Measurements from ENCODE around the gene PDZD4.

Gene PDZD4

GRCh38 chrX:153804100-153804595, 26.2 kb downstream of the PDZD4 start:
- DNase-seq: no peak

DNA sequence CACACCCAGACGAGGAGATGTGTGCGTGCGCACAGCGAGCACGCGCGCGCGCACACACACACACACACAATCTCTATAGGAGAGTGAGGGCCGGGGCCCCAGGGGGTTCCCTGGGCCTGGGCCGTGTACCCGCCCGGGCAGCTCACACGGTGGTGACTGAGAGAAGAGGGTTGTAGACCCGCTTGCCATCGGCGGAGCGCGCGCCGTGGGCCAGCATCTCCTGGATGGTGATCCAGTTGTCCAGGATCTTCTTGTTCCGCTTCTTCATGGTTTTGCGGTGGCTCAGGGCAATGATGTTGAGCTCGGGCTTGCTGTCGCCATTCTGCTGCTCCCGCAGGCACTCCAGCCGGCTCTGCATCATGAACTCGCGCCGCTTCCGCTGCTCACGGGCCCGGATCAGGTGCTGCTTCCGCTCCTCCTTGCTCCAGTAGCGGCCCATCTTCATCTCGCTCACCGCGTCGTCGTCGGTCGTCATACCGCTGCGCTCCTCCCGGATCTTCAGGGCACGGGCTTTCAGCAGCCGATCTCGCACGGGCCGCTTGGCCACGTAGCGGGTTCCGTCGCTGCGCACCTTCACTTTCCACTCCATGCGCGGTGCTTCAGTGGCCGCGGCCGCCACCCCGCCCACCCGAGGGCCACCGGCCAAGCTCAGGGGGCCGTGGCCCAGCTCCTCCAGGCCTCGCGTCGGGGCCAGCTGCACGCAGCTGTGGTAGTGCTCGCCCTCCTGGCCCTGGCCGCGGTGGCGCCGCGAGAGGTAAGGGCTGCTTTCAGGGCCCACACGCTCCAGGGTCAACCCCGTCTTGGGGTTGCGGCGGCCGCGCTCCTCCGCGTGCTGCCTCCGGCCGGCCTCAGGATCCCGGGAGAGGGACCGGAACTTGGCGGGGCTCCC, 26.9 kb downstream of the PDZD4 start:
- no peak for DNase-seq

GRCh38 chrX:153802513-153803045, 27.8 kb downstream of the PDZD4 start:
- no peak for DNase-seq

GRCh38 chrX:153801669-153802068, 28.7 kb downstream of the PDZD4 start:
- no peak for DNase-seq

GRCh38 chrX:153800746-153801145, 29.6 kb downstream of the PDZD4 start:
- no peak for DNase-seq

DNA sequence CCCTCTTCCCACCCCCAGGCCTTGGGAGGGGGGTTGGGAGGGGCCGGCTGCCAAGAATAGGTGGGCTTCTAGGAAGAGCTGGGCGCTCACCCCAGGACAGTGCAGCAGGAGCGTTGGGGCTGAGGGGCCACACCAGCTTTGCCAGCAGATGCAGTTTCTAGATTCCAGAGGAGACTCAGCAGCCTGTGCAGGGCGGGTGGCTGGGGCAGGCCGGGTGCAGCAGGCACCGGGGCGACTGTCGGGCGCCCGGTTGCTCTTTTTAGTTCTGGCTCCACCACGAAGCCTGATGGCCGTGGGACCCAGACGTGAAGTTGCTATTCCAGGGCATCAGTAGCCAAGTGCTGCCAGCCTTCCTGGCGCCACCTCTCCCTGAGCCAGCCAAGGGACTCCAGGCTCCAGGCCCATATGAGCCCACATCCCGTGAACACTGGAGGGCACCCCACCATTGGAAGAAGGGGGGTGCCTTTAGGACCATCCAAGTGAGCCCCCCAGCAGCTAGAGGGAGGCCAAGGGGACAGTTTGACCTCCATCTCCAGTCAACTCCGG, 30.1 kb downstream of the PDZD4 start:
- no peak for DNase-seq

GRCh38 chrX:153799326-153799725, 31.0 kb downstream of the PDZD4 start:
- DNase-seq: no peak

GRCh38 chrX:153797415-153798015, 32.8 kb downstream of the PDZD4 start:
- no peak for DNase-seq

GRCh38 chrX:153794897-153795816, 35.2 kb downstream of the PDZD4 start:
- no peak for DNase-seq

DNA sequence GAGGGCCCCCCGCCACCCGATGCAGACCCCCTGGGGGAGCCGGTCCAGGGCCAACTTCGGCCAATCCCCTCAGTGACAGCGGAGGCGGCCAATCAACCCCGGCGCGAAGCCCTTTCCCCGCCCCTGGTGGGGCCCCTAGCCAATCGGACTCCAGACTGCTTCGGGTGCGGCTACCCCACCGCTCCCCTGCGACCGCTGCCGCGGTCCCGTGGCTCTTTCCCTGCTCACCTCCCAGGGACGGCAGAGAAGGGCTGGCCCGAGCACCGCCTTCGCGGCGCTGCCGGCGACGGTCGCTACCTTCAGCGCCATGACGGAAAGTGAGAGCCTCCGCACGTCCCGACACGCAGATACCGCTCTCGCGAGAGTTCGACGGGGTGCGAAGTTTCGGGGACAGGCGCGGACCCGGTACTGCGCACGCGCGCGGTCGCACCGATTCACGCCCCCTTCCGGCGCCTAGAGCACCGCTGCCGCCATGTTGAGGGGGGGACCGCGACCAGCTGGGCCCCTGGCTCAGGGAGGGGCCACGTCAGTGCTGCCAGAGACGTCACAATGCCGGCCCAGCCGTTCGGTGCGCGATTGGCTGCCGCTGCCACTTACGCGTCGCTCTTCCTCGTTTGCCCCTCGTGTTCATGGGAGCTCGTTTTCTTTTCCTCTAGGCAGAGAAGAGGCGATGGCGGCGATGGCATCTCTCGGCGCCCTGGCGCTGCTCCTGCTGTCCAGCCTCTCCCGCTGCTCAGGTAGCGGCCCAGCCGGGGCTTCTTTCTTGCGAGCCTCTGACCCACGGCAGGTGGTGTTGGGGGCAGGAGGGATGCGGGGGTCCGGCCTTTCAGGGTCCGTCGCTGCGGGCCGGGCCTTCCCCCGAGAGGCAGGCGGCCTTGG, 36.1 kb downstream of the PDZD4 start, which contains the start of the genes IDH3G and SSR4:
TSS of gene IDH3G (minus strand) at position 358 of the 879 bp plus-strand sequence. CDS start at position 309, 49 bp downstream.
TSS of gene SSR4 (plus strand) at position 651 of the 879 bp plus-strand sequence. CDS start at position 671, 20 bp downstream.
- DNase-seq: peak; percentile 61

DNA sequence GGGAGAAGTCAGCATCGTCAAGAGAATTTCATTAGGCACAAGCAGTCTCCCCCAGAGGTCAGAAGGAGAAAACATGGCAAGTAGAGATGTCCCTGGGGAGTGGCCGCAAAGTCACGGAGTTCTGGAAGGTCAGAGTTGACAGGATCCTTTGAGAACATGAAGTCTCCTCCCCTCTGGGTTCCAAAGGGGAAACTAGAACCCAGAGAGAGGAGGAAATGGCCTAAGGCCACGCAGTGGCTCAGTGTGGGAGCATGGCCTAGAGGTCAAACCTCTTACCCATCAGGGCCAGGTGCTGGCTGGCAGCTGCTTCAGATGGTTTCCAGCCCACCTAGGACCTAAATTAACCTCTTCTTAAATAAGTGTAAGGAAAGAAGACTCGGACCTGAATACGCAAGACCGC, 37.1 kb downstream of the PDZD4 start:
- DNase-seq: no peak

GRCh38 chrX:153792368-153792767, 38.0 kb downstream of the PDZD4 start:
- no peak for DNase-seq

DNA sequence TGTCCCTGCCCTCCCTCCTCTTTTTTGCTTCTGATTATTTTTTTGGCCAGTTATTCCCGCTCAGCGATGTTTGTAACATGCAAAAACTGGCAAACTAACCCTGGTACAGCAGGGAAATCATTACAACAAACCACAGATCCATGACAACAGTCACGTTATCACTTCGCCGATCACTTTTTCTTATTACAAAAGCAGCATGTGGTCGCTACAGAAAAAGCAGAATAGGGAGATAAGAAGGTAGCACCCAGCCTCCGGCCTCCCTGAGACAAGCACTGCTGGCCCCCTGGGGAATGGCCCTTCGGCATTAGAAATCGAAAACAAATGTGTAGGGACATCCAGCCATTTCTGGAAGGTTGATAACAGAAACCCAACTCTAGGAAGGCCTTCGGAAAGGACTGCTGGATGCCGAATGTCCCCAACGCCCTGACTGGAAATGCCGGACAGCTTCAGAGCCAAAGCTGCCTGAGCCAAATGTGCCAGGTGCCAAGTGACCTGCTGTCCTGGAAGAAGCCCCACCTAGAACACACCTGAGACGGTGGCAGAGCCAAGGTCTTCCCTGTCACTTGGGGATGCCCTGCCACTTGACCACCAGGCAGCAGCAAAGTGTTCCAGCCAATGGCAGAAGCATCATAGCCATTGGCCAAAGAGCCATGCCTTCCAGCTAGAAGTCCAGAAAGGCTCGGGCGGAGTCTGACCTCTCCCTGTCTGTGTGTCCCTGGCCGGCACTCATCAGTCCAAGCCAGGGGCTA, 39.1 kb downstream of the PDZD4 start:
- DNase-seq: no peak

- DNase-seq: no peak
Observed at GRCh38 chrX:153789654-153790053, 40.7 kb downstream of the PDZD4 start.

GRCh38 chrX:153786669-153787068, 43.7 kb downstream of the PDZD4 start:
- DNase-seq: no peak

DNA sequence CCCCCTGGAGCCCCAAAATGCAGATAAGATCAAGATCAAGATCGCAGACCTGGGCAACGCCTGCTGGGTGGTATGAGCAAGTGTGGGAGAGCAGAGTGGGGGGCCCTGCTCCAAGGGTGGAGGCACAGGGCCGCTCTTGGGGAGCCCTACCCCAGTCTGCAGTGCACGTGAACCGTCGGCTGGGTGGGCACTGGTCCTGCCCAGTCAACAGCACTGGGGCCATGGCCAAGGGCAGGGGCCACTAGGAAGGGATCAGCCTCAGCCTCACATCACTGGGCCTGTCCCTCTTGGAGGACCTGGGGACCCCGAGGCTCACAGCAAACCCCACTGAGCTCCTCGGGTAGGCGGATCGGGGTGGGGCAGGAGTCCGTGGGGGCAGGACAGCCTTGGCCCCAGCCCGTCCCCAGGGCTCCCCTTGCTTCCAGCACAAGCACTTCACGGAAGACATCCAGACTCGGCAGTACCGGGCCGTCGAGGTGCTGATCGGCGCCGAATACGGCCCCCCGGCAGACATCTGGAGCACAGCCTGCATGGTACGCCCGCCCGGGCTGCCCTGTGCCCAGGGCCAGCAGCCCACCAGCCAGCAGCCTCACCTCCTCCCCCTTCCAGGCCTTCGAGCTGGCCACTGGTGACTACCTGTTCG, 45.9 kb downstream of the PDZD4 start:
- no peak for DNase-seq

GRCh38 chrX:153783378-153784013, 46.8 kb downstream of the PDZD4 start:
- DNase-seq: no peak

DNA sequence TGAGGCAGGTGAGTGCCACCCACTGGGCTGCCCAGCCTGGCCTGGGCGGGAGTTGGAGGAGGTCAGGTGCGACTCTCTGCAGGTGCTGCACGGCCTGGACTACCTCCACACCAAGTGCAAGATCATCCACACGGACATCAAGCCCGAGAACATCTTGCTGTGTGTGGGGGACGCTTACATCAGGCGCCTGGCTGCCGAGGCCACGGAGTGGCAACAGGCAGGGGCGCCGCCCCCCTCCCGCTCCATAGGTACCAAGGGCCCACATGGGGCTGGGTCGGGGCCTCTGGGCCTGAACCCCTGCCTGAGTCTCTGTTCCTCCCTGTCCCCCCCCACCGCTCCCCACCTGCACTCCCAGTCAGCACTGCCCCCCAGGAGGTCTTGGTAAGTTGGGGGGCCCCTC, 47.5 kb downstream of the PDZD4 start:
- DNase-seq: no peak

DNA sequence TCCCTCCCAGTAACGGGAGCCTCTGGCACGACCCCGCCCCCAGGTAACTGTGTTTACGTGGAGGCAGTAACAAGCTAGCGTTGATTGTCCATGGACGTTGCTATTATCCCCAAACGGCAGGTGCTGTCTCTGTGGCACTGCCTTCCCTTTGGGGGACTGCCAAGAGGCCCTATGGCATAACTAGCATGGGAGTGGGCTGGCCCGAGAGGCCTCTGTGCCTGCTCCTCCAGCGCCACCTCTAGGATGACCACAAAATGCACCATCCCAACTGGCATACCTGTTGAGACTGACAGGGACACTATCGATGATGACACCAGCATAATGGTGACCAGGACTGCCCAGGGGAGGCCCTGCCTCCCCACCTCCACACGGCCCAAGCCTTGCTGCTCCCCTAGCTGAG, 48.0 kb downstream of the PDZD4 start:
- peak; percentile 58 for DNase-seq
